ENCODE measurements around the gene HIGD1B.

- TF ChIP-seq CTCF (IDR thresholded peaks at IDR 0.05) (no peak), POLR2A (IDR thresholded peaks at IDR 0.05) (no peak)
These were observed 43.2 kb upstream of the HIGD1B start for GRCh38 chr17:44804302-44805089.

All from adrenal gland (tissue), 5 donors.